Osteoblast (primary cell): ENCODE results near the gene SH3D21. TPM values are rescaled to one million over a fixed set of nuclear protein-coding genes. Genes with fewer than 3 reads are reported as not detected.

Experiments
- DNase-seq: peaks from one replicate; pipeline ENCODE4 v3.0.0; 2011; ENCODE audit warnings: low spot score, mixed read lengths; ENCODE audit not compliant: insufficient read length; ENCODE audit errors: missing footprints
- H2AFZ ChIP-seq: 2 replicates; pipeline ENCODE4 v1.6.0; 2011; ENCODE audit warnings: mild to moderate bottlenecking, low read length
- H3K27ac ChIP-seq: 2 replicates; pipeline ENCODE4 v1.5.1; 2011; ENCODE audit warnings: mild to moderate bottlenecking, low read depth, low read length, moderate library complexity
- H3K27me3 ChIP-seq: 2 replicates; pipeline ENCODE4 v1.6.0; 2012; ENCODE audit warnings: mild to moderate bottlenecking, control low read depth, inconsistent platforms, low read length, moderate library complexity; ENCODE audit not compliant: insufficient read depth
- H3K36me3 ChIP-seq: 2 replicates; pipeline ENCODE4 v1.5.1; 2011; ENCODE audit warnings: mild to moderate bottlenecking, low read length, control low read depth, moderate library complexity; ENCODE audit not compliant: insufficient read depth
- H3K4me1 ChIP-seq: 2 replicates; pipeline ENCODE4 v1.5.1; 2011; ENCODE audit warnings: mild to moderate bottlenecking, low read length, control low read depth, moderate library complexity; ENCODE audit not compliant: insufficient read depth
- H3K4me2 ChIP-seq: 2 replicates; pipeline ENCODE4 v1.6.0; 2011; ENCODE audit warnings: mild to moderate bottlenecking, low read length; ENCODE audit not compliant: insufficient read depth
- H3K4me3 ChIP-seq: fragments of 200-600 bp; sonication (generic); 3 replicates; pipeline ENCODE4 v1.5.1; 2012; ENCODE audit warnings: mild to moderate bottlenecking, low read length, inconsistent platforms; ENCODE audit not compliant: insufficient read depth
- H3K79me2 ChIP-seq: 2 replicates; pipeline ENCODE4 v1.6.0; 2012; ENCODE audit warnings: mild to moderate bottlenecking, low read length, control low read depth, inconsistent platforms; ENCODE audit not compliant: insufficient read depth
- H3K9me3 ChIP-seq: 2 replicates; pipeline ENCODE4 v1.5.1; 2011; ENCODE audit warnings: low read depth, low read length, control low read depth
- H4K20me1 ChIP-seq: 2 replicates; pipeline ENCODE4 v1.6.0; 2012; ENCODE audit warnings: mild to moderate bottlenecking, low read length, control low read depth; ENCODE audit not compliant: insufficient read depth
- CTCF ChIP-seq: IDR thresholded peaks from 2 replicates; pipeline ENCODE4 v1.5.1; 2011; ENCODE audit warnings: mild to moderate bottlenecking, low read depth, low read length, moderate library complexity; ENCODE audit errors: extremely low read depth
- total RNA-seq: library from RNA; depleted of rRNA; stranded (reverse); fragments of >200 nt; gene quantifications from 2 replicates; pipeline ENCODE4 v1.2.3, GENCODE V29; 2012

SH3D21 gene
- total RNA-seq, 1 donor: 2.2 TPM

DNA sequence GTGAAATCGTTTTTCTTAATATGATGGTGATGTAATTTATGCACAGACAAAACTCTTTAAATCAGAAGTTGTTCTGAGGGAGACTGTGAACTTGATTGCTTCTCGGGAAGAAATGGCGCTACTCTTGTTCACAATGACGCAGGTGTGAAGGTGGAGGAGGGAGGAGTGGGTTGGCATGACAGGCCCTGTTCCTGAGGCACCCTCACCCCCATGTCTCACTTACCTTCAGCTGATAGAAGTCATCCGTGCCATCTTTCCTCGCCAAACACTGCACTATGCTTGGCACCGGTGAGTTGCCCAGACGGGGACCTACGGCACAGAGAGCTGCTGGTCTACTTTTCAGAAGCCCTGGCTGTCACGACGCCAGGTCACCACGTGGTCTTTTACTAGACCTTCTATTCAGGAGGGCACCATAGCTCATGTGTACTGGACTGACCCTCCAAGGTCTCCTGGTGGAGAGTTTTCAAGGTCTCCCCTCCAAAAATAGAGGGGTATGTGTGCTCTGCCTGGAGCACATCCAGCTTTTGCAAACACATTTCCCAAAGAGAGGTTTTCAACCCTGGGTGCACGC, 52.4 kb downstream of the SH3D21 start:
- peaks cover 40% of the 10 kb centered on the region for H3K79me2 ChIP-seq
- H3K4me1 ChIP-seq: peaks cover 7% of the 10 kb centered on the region
- peaks cover 45% of the 10 kb centered on the region for H3K36me3 ChIP-seq
- H3K27ac ChIP-seq: no peak overlapping the region
- no peaks in the 10 kb centered on the region for H4K20me1 ChIP-seq
- H3K4me3 ChIP-seq: no peak overlapping the region
- H3K4me2 ChIP-seq: no peak overlapping the region
- no peaks in the 10 kb centered on the region for H3K27me3 ChIP-seq
- H3K9me3 ChIP-seq: no peaks in the 10 kb centered on the region
- H2AFZ ChIP-seq: no peak overlapping the region
- DNase-seq: no peak
- TF ChIP-seq CTCF: no peak

- TF ChIP-seq CTCF: no peak
- peaks cover 45% of the 10 kb centered on the region for H3K79me2 ChIP-seq
- no peaks in the 10 kb centered on the region for H4K20me1 ChIP-seq
- no peak overlapping the region for H3K4me3 ChIP-seq
- H3K4me2 ChIP-seq: no peak overlapping the region
- H3K27me3 ChIP-seq: no peaks in the 10 kb centered on the region
- no peak for DNase-seq
- no peak overlapping the region for H3K27ac ChIP-seq
- H2AFZ ChIP-seq: no peak overlapping the region
- peaks cover 40% of the 10 kb centered on the region for H3K36me3 ChIP-seq
- H3K9me3 ChIP-seq: no peaks in the 10 kb centered on the region
- H3K4me1 ChIP-seq: peaks cover 6% of the 10 kb centered on the region
Observed at GRCh38 chr1:36359383-36359782, 53.2 kb downstream of the SH3D21 start.

GRCh38 chr1:36359911-36360550, 53.9 kb downstream of the SH3D21 start:
- Histone ChIP-seq H3K9me3 (no peaks in the 10 kb centered on the region), H3K36me3 (peaks cover 34% of the 10 kb centered on the region), H3K79me2 (peaks cover 45% of the 10 kb centered on the region), H3K4me1 (peaks cover 7% of the 10 kb centered on the region), H3K27me3 (no peaks in the 10 kb centered on the region), H3K4me2 (no peak overlapping the region), H4K20me1 (no peaks in the 10 kb centered on the region), H3K4me3 (no peak overlapping the region), H3K27ac (no peak overlapping the region), H2AFZ (no peak overlapping the region)
- no peak for TF ChIP-seq CTCF
- peak; percentile 30 for DNase-seq

GRCh38 chr1:36365381-36365780, 59.2 kb downstream of the SH3D21 start:
- Histone ChIP-seq H3K36me3 (peaks cover 30% of the 10 kb centered on the region), H3K4me2 (no peak overlapping the region), H3K27ac (peak overlapping the region; percentile 21), H3K4me1 (peaks cover 23% of the 10 kb centered on the region), H4K20me1 (peaks cover 13% of the 10 kb centered on the region), H3K9me3 (no peaks in the 10 kb centered on the region), H3K79me2 (peaks cover 78% of the 10 kb centered on the region), H2AFZ (no peak overlapping the region), H3K27me3 (no peaks in the 10 kb centered on the region), H3K4me3 (no peak overlapping the region)
- TF ChIP-seq CTCF: no peak
- DNase-seq: peak; percentile 91
